Transverse colon (tissue), 4 donors: Measurements from ENCODE around the gene APCDD1L. TPM values are rescaled to one million over a fixed set of nuclear protein-coding genes. Genes with fewer than 3 reads are reported as not detected.
A peak's percentile ranks its signal among the peaks of the same experiment; 100 is the strongest.

Source experiments
- DNase-seq: peaks from one replicate; pipeline ENCODE4 v3.0.0-alpha.2; 2019
- H3K27ac ChIP-seq, 4 donors: fragments of 200-600 bp; sonication (generic); 2 replicates each; pipeline ENCODE4 v1.5.1; 2016 to 2018; ENCODE audit warnings: inconsistent platforms in 4 of 4
- H3K27me3 ChIP-seq: fragments of 200-600 bp; sonication (generic); 2 replicates; pipeline ENCODE4 v1.5.1; 2017; ENCODE audit warnings: inconsistent platforms
- H3K36me3 ChIP-seq, 4 donors: fragments of 200-600 bp; sonication (generic); 2 replicates each; pipeline ENCODE4 v1.5.1; 2017 to 2019; ENCODE audit warnings: inconsistent platforms in 4 of 4
- H3K4me1 ChIP-seq, 4 donors: fragments of 200-600 bp; sonication (generic); 2 replicates each; pipeline ENCODE4 v1.5.1; 2017 to 2020; ENCODE audit warnings: inconsistent platforms in 4 of 4
- H3K4me3 ChIP-seq, 4 donors: fragments of 200-600 bp; sonication (generic); 1 replicate in 1 of 4; 2 replicates in 3 of 4; pipeline versions ENCODE4 v1.5.1 to v1.6.1; 2017 to 2019; ENCODE audit warnings: inconsistent platforms in 4 of 4
- H3K9me3 ChIP-seq, 2 donors: fragments of 200-600 bp; sonication (generic); 2 replicates each; pipeline ENCODE4 v1.5.1; 2017 to 2019; ENCODE audit warnings: inconsistent platforms in 2 of 2
- CTCF ChIP-seq, 5 experiments: fragments of 200-600 bp in 3 of 5; fragments of 450-650 bp in 2 of 5; sonication (generic) in 3 of 5; IDR thresholded peaks; 1 replicate in 2 of 5; 2 replicates in 3 of 5; pipeline ENCODE4 v1.5.1; 2016 to 2017; ENCODE audit warnings: antibody characterized with exemption in 5 of 5, inconsistent platforms in 3 of 5, mild to moderate bottlenecking in 2 of 5, moderate library complexity in 1 of 5
- EP300 ChIP-seq: sonication (generic); formaldehyde crosslinking; IDR thresholded peaks from one replicate; pipeline ENCODE4 v1.6.1; 2017; ENCODE audit warnings: antibody characterized with exemption, low read depth
- POLR2A ChIP-seq: fragments of 450-650 bp; IDR thresholded peaks from one replicate; pipeline ENCODE4 v1.6.1; 2016; ENCODE audit warnings: antibody characterized with exemption, mild to moderate bottlenecking, moderate library complexity
- POLR2AphosphoS5 ChIP-seq, 3 donors: sonication (generic); formaldehyde crosslinking; IDR thresholded peaks; one replicate each; pipeline ENCODE4 v1.6.1; 2016; ENCODE audit warnings: antibody characterized with exemption in 3 of 3
- WGBS, 2 donors: methylation state at CpG; one replicate each; pipeline ENCODE4 v1.1.5; 2018; ENCODE audit warnings: low coverage in 1 of 2; 5-methylcytosine and 5-hydroxymethylcytosine counted together
- in situ Hi-C, 4 donors: fragments of 200-750 bp; cut with MboI; loops; one replicate each; pipeline versions ENCODE4 v1.15.0 to v1.15.1; 2017; ENCODE audit warnings: low sequenced_read_pairs in 3 of 4, low pct_ligation_motif_present in 1 of 4, low pct_unique_long_range_greater_than_20kb in 1 of 4
- intact Hi-C: fragments of 100-400 bp; cut with DNase I; formaldehyde crosslinking; loops from one replicate; pipeline ENCODE4 v1.15.1; 2023; ENCODE audit warnings: low total_unique reads
- total RNA-seq, 4 donors: library from RNA; depleted of rRNA; stranded (reverse); fragments of >200 nt; gene quantifications; one replicate each; pipeline ENCODE4 v1.1.0, GENCODE V29; 2016

APCDD1L gene
- total RNA-seq, 4 donors from 2014 or later = 0.16 TPM; not detected in 3

- TF ChIP-seq CTCF (IDR thresholded peaks at IDR 0.05) = no peak
- whole genome bisulfite sequencing, 2 donors = 81% methylated on average over 7 of the region's 7 CpGs; no CpG with 5 or more reads in 1 of the 2 donors
- peaks cover 26% of the 10 kb centered on the region for H3K27me3 ChIP-seq
- no peak overlapping the region for H3K4me3 ChIP-seq
- intact Hi-C loops = no loop called here
- H3K9me3 ChIP-seq = no peaks in the 10 kb centered on the region
- in situ Hi-C loops = no loop called here
- H3K36me3 ChIP-seq = no peaks in the 10 kb centered on the region
- DNase-seq = no peak
- H3K27ac ChIP-seq = no peak overlapping the region
- no peaks in the 10 kb centered on the region for H3K4me1 ChIP-seq
Observed at GRCh38 chr20:58518896-58519593, 3.8 kb upstream of the APCDD1L start.

- in situ Hi-C loops = no loop called here
- H3K4me3 ChIP-seq = no peak overlapping the region
- H3K27ac ChIP-seq = no peak overlapping the region
- no peak for TF ChIP-seq CTCF (IDR thresholded peaks at IDR 0.05)
- TF ChIP-seq POLR2AphosphoS5 (IDR thresholded peaks at IDR 0.05) = no peak
- TF ChIP-seq POLR2A = no peak
- TF ChIP-seq EP300 = no peak
- intact Hi-C loops = no loop called here
- WGBS, 2 donors = 62 to 100% methylated on average over 3 to 11 of the region's 11 CpGs
- no peaks in the 10 kb centered on the region for H3K36me3 ChIP-seq
- H3K27me3 ChIP-seq = peaks cover 32% of the 10 kb centered on the region
- H3K4me1 ChIP-seq = no peaks in the 10 kb centered on the region
- DNase-seq = no peak
- H3K9me3 ChIP-seq = no peaks in the 10 kb centered on the region
Observed at GRCh38 chr20:58518387-58518786, 3.2 kb upstream of the APCDD1L start.

DNA sequence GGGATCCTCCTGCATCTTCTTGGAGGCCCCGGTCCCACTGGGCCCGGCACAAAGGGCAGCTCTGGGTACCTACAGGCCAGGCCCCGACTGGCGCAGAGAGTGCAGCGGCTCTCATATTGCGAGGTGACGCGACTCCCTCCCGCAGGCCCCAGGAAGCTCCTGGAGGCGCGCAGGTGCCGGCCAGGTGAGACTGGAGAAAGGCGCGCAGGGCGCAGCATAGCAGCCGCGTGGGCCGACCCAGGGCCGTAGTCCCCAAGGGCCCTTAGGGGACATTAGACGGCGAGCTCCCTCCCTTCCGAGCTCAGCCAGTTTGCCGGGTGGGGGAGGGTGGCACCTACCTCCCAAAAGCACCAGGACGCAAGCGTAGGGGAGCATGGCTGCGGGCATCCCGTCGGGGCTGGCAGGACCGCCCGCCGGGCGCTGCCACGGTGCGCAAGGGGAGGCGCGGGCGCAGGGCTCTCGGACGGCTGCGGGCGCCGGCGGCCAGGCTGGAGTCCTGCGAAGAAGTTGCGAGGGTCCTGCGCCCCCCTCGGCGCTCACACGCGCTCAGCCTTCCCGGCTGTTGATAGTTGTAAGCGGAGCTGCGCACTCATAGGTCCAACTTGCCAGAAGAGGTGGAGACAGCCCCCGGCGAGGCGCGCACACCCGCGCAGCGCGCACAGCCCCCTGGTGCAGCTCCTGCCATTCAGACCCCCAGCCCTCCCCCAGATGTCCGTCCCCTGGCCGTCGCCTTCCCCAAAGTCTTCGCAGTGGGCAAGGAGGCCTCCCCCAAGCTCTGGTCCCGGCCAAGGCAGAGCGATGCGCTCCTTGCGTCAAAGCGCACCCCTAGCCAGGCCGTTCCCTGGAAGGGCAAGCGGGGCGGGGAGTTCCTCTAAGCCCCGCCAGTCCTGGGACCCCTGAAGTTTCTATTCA is 622 bp downstream of the APCDD1L start:
- intact Hi-C loops = no loop called here
- H3K4me1 ChIP-seq = no peaks in the 10 kb centered on the region
- H3K4me3 ChIP-seq = peak overlapping the region in 3 of 4 donors; percentile 0 to 36 (median 24)
- TF ChIP-seq CTCF (IDR thresholded peaks at IDR 0.05) (no peak), POLR2AphosphoS5 (IDR thresholded peaks at IDR 0.05) (no peak), POLR2A (no peak)
- H3K27me3 ChIP-seq = peaks cover 42% of the 10 kb centered on the region
- H3K27ac ChIP-seq = no peak overlapping the region
- WGBS, 2 donors = 28% methylated on average over 57 of the region's 74 CpGs; no CpG with 5 or more reads in 1 of the 2 donors
- no peaks in the 10 kb centered on the region for H3K36me3 ChIP-seq
- no peaks in the 10 kb centered on the region for H3K9me3 ChIP-seq
- in situ Hi-C loops = no loop called here
- no peak for DNase-seq

- Histone ChIP-seq H3K9me3 (no peaks in the 10 kb centered on the region), H3K4me1 (no peaks in the 10 kb centered on the region), H3K36me3 (no peaks in the 10 kb centered on the region), H3K4me3 (no peak overlapping the region), H3K27me3 (peaks cover 42% of the 10 kb centered on the region), H3K27ac (no peak overlapping the region)
- 40 to 77% methylated on average over 3 to 19 of the region's 19 CpGs for WGBS, 2 donors
- intact Hi-C loops = no loop called here
- no peak for DNase-seq
- in situ Hi-C loops = no loop called here
- TF ChIP-seq EP300 = no peak
- no peak for TF ChIP-seq CTCF (IDR thresholded peaks at IDR 0.05)
- no peak for TF ChIP-seq POLR2AphosphoS5 (IDR thresholded peaks at IDR 0.05)
- no peak for TF ChIP-seq POLR2A
Observed at GRCh38 chr20:58513580-58514285, 1.5 kb downstream of the APCDD1L start.
